ENCODE measurements around the gene IRF2BPL.

DNA sequence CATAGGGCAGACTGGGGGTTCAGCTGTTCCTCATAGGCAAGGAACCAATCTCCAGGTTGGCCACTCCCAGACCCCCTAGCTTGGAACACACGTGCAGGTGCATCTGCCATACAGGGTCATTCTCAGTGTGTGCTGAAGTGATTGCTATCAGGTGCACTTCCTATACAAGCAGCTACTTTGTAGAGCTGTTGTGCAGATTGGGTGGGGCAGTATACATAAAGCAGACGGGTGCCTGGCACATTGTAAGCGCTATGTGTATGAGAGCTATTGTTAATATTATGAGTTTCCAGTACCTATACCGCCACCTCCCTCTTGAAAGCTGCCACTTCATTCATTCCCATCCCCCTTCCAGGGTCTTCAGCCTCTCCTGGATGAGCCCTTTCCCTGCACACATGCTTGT, 17.3 kb downstream of the IRF2BPL start:
- TF ChIP-seq, protein P1, sequence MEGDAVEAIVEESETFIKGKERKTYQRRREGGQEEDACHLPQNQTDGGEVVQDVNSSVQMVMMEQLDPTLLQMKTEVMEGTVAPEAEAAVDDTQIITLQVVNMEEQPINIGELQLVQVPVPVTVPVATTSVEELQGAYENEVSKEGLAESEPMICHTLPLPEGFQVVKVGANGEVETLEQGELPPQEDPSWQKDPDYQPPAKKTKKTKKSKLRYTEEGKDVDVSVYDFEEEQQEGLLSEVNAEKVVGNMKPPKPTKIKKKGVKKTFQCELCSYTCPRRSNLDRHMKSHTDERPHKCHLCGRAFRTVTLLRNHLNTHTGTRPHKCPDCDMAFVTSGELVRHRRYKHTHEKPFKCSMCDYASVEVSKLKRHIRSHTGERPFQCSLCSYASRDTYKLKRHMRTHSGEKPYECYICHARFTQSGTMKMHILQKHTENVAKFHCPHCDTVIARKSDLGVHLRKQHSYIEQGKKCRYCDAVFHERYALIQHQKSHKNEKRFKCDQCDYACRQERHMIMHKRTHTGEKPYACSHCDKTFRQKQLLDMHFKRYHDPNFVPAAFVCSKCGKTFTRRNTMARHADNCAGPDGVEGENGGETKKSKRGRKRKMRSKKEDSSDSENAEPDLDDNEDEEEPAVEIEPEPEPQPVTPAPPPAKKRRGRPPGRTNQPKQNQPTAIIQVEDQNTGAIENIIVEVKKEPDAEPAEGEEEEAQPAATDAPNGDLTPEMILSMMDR (IDR thresholded peaks at IDR 0.05): no peak
- no peak for TF ChIP-seq POLR2AphosphoS5 (IDR thresholded peaks at IDR 0.05)
